HepG2 (cell line): ENCODE measurements around the gene ERMAP. TPM values are rescaled to one million over a fixed set of nuclear protein-coding genes. Genes with fewer than 3 reads are reported as not detected.

Experiments used
- ATAC-seq: fragments of 200-7000 bp; cut with Tn5 transposase; 3 replicates; pipeline ENCODE4 v1.9.1; 2020; ENCODE audit warnings: mild to moderate bottlenecking, moderate library complexity
- BruUV-seq: library from RNA; stranded (reverse); fragments of 400-500 nt; replicated peaks from 2 replicates; lab custom pipeline; 2021; lab: Mats Ljungman, UMichigan
- CTCF ChIA-PET: fragments of 300-600 bp; formaldehyde crosslinking; extraction: SDS; loops from one replicate; lab custom pipeline; 2021; ENCODE audit warnings: low total read pairs, inconsistent platforms, low intra/inter-chr PET ratio; lab: Yijun Ruan, JAX
- POLR2A ChIA-PET: fragments of 350-600 bp; sonication (Branson Sonifier 250); formaldehyde crosslinking; loops from one replicate; lab custom pipeline; 2020; ENCODE audit warnings: antibody characterized with exemption, inconsistent platforms; lab: Yijun Ruan, JAX
- DNase-seq: peaks from one replicate; pipeline ENCODE4 v3.0.0-alpha.2; 2015; ENCODE audit warnings: low spot score
- FAIRE-seq: peaks from 3 replicates; lab custom pipeline; 2011; peaks lifted over from hg19 to GRCh38; lab: Jason Lieb, UNC
- H2AFZ ChIP-seq: one replicate; pipeline ENCODE4 v1.6.1; 2011; ENCODE audit warnings: low read length, inconsistent platforms
- H3K27ac ChIP-seq: fragments of 300-600 bp; 3 replicates; pipeline ENCODE4 v1.8.0; 2011; ENCODE audit warnings: mixed run types, mild to moderate bottlenecking, mixed read lengths, low read length, inconsistent platforms; ENCODE audit not compliant: insufficient read depth; ENCODE audit errors: extremely low read length
- H3K27me3 ChIP-seq, 2 experiments: fragments of 200-600 bp in 1 of 2; 2 replicates in 1 of 2; 3 replicates in 1 of 2; pipeline versions ENCODE4 v1.6.0 to v1.8.0; 2011; ENCODE audit warnings: low read length in 2 of 2, mild to moderate bottlenecking in 2 of 2, moderate library complexity in 2 of 2, inconsistent platforms in 1 of 2; ENCODE audit not compliant: insufficient read depth in 2 of 2, control insufficient read depth in 1 of 2
- H3K36me3 ChIP-seq, 2 experiments: fragments of 200-600 bp in 1 of 2; replicated peaks in 1 of 2; 2 replicates in 1 of 2; 3 replicates in 1 of 2; pipeline versions ENCODE4 v1.5.1 to v1.8.0; 2011; ENCODE audit warnings: low read length in 2 of 2, inconsistent platforms in 1 of 2; ENCODE audit not compliant: insufficient read depth in 2 of 2, control insufficient read depth in 1 of 2
- H3K4me1 ChIP-seq: 2 replicates; pipeline ENCODE4 v1.5.1; 2012; ENCODE audit warnings: low read length, inconsistent platforms; ENCODE audit not compliant: insufficient read depth
- H3K4me2 ChIP-seq: 2 replicates; pipeline ENCODE4 v1.6.0; 2011; ENCODE audit warnings: low read depth, low read length, inconsistent platforms
- H3K4me3 ChIP-seq, 3 experiments: fragments of 200-600 bp in 1 of 3; sonication (generic), shearing (Covaris generic) in 1 of 3; replicated peaks in 1 of 3; 2 replicates each; pipeline ENCODE4 v1.5.1; 2011 to 2016; ENCODE audit warnings: low read length in 3 of 3, inconsistent platforms in 2 of 3, low read depth in 2 of 3, mild to moderate bottlenecking in 2 of 3, control low read depth in 1 of 3, mixed read lengths in 1 of 3; ENCODE audit not compliant: insufficient read depth in 1 of 3
- H3K79me2 ChIP-seq: one replicate; pipeline ENCODE4 v1.6.1; 2011; ENCODE audit warnings: low read length, inconsistent platforms; ENCODE audit not compliant: insufficient read depth
- H3K9ac ChIP-seq: 2 replicates; pipeline ENCODE4 v1.6.0; 2011; ENCODE audit warnings: mild to moderate bottlenecking, low read depth, low read length, inconsistent platforms; ENCODE audit not compliant: insufficient read depth
- H3K9me3 ChIP-seq: 2 replicates; pipeline ENCODE4 v1.5.1; 2012; ENCODE audit warnings: mild to moderate bottlenecking, low read length
- H4K20me1 ChIP-seq: 2 replicates; pipeline ENCODE4 v1.6.0; 2011; ENCODE audit warnings: inconsistent platforms, mild to moderate bottlenecking, low read length, moderate library complexity; ENCODE audit not compliant: insufficient read depth
- AFF4 ChIP-seq: sonication (generic); formaldehyde crosslinking; IDR thresholded peaks from 2 replicates; pipeline ENCODE4 v1.4.0; 2020; ENCODE audit warnings: missing genetic modification reagents
- ATF4 ChIP-seq, 2 experiments: fragments of 450-650 bp in 1 of 2; sonication (generic) in 1 of 2; formaldehyde crosslinking; IDR thresholded peaks; 2 replicates each; pipeline versions ENCODE4 v1.5.0 to v1.8.0; 2020 to 2022; ENCODE audit warnings: mild to moderate bottlenecking in 1 of 2, missing genetic modification reagents in 1 of 2
- HBP1 ChIP-seq: IDR thresholded peaks from 2 replicates; pipeline ENCODE4 v1.6.1; 2016; ENCODE audit warnings: low read depth, control low read depth
- RNF2 ChIP-seq: fragments of 450-650 bp; conservative IDR thresholded peaks from 2 replicates; pipeline ENCODE4 v1.6.1; 2016; ENCODE audit warnings: low read depth
- SIN3B ChIP-seq: fragments of 150-350 bp; IDR thresholded peaks from 2 replicates; pipeline ENCODE4 v1.6.1; 2014; ENCODE audit warnings: low read length
- SPEN ChIP-seq: sonication (generic); formaldehyde crosslinking; IDR thresholded peaks from 2 replicates; pipeline ENCODE4 v1.5.1; 2020; ENCODE audit warnings: low read depth, mild to moderate bottlenecking, missing genetic modification reagents
- ZNF800 ChIP-seq: sonication (generic); formaldehyde crosslinking; IDR thresholded peaks from 2 replicates; pipeline ENCODE4 v1.4.0; 2020; ENCODE audit warnings: missing genetic modification reagents
- WGBS: methylation state at CpG from one replicate; pipeline ENCODE4 v1.1.6; 2017; ENCODE audit warnings: low lambda C conversion rate; 5-methylcytosine and 5-hydroxymethylcytosine counted together
- in situ Hi-C: cut with HindIII; loops from 2 replicates; pipeline ENCODE4 v1.10.0; 2017; ENCODE audit warnings: low pct_unique_long_range_greater_than_20kb; ENCODE audit not compliant: extremely low pct_ligation_motif_present
- intact Hi-C: fragments of 100-400 bp; cut with micrococcal nuclease; formaldehyde crosslinking; loops from one replicate; pipeline ENCODE4 v1.10.0; 2022; ENCODE audit not compliant: unreplicated experiment
- polyA plus RNA-seq, 8 experiments: library from polyadenylated mRNA; depleted of rRNA in 3 of 8; stranded (reverse) in 7 of 8; unstranded in 1 of 8; fragments of >200 nt; fragmentation: Illumina TruSeq in 4 of 8; extraction: Trizol in 4 of 8; gene quantifications; 2 replicates each; pipeline versions ENCODE4 v1.2.1 to v1.2.3, GENCODE V29; 2011 to 2016; ENCODE audit warnings: low read depth in 4 of 8, missing spikeins in 1 of 8, mixed read lengths in 1 of 8; ENCODE audit not compliant: insufficient read depth in 1 of 8
- total RNA-seq, 5 experiments: library from RNA; depleted of rRNA; stranded (reverse); fragments of >200 nt; fragmentation: Illumina TruSeq; extraction: Trizol; gene quantifications; 2 replicates each; pipeline ENCODE4 v1.2.3, GENCODE V29; 2016; ENCODE audit warnings: low read depth in 1 of 5

ERMAP gene
- total and polyA plus RNA-seq, 2 of the 13 experiments (the other 11 are each of a cell fraction or from before 2014, with no cell fraction given), result 2.2 to 4.4 TPM

GRCh38 chr1:42837709-42838108, 20.8 kb downstream of the ERMAP start:
- Histone ChIP-seq H3K27ac (no peak overlapping the region), H3K4me3 (no peak overlapping the region), H3K4me1 (no peaks in the 10 kb centered on the region), H4K20me1 (no peaks in the 10 kb centered on the region), H3K4me2 (no peak overlapping the region), H3K36me3 (no peaks in the 10 kb centered on the region), H3K79me2 (no peaks in the 10 kb centered on the region), H2AFZ (no peak overlapping the region), H3K27me3 (no peaks in the 10 kb centered on the region), H3K9ac (no peak overlapping the region), H3K9me3 (no peaks in the 10 kb centered on the region)
- ATAC-seq, result no peak
- 52% methylated on average over 3 of the region's 3 CpGs for WGBS
- POLR2A ChIA-PET, result interaction anchor here (1.5 kb wide), 1 partner anchor 9 kb away, joined by 6 read pairs; the partner anchor contains the start of gene ZNF691
- CTCF ChIA-PET, result no interaction called here
- no peak for FAIRE-seq
- no TSS peak for BruUV-seq
- TF ChIP-seq RNF2, result no peak
- intact Hi-C loops (no loop called here), in situ Hi-C loops (no loop called here)
- DNase-seq, result no peak

- Histone ChIP-seq H3K79me2 (no peaks in the 10 kb centered on the region), H3K36me3 (no peaks in the 10 kb centered on the region), H3K4me2 (no peak overlapping the region), H3K9me3 (no peaks in the 10 kb centered on the region), H4K20me1 (no peaks in the 10 kb centered on the region), H3K4me1 (no peaks in the 10 kb centered on the region), H3K4me3 (no peak overlapping the region), H2AFZ (no peak overlapping the region), H3K27me3 (no peaks in the 10 kb centered on the region), H3K27ac (no peak overlapping the region), H3K9ac (no peak overlapping the region)
- ATAC-seq, result no peak
- DNase-seq, result no peak
- CTCF ChIA-PET, result no interaction called here
- POLR2A ChIA-PET, result interaction anchor here (1.5 kb wide), 1 partner anchor 8 kb away, joined by 6 read pairs; the partner anchor contains the start of gene ZNF691
- intact Hi-C loops (no loop called here), in situ Hi-C loops (no loop called here)
- BruUV-seq, result no TSS peak
- FAIRE-seq, result no peak
- 82% methylated on average over 7 of the region's 7 CpGs for WGBS
- TF ChIP-seq HBP1 (CRISPR knock-in tag) (no peak), SIN3B (no peak), SPEN (CRISPR knock-in tag) (no peak), ZNF800 (CRISPR knock-in tag) (no peak), ATF4 (CRISPR knock-in tag; IDR thresholded peaks at IDR 0.05) (no peak), AFF4 (CRISPR knock-in tag) (no peak)
These were observed 21.7 kb downstream of the ERMAP start for GRCh38 chr1:42838482-42839190.
